ENCODE data around the gene CFAP47.
"Not testable (repeated sequence)": the region's sequence is repeated elsewhere in the genome, so short reads cannot be mapped to it uniquely, and the experiment has no call there.

Gene CFAP47

GRCh38 chrX:36234840-36235528, 315.4 kb downstream of the CFAP47 start:
- not testable (repeated sequence) for DNase-seq

GRCh38 chrX:36241397-36241796, 321.9 kb downstream of the CFAP47 start:
- DNase-seq = no peak

- no peak for DNase-seq
Measured at GRCh38 chrX:36266155-36266554, 346.6 kb downstream of the CFAP47 start.

GRCh38 chrX:36310136-36310535, 390.6 kb downstream of the CFAP47 start:
- no peak for DNase-seq

- DNase-seq = no peak
Measured at GRCh38 chrX:36314303-36314702, 394.8 kb downstream of the CFAP47 start.

GRCh38 chrX:36334572-36334971, 415.0 kb downstream of the CFAP47 start:
- DNase-seq = no peak

- no peak for DNase-seq
Measured at GRCh38 chrX:36336751-36337150, 417.2 kb downstream of the CFAP47 start.

- no peak for DNase-seq
Measured at GRCh38 chrX:36344301-36344700, 424.8 kb downstream of the CFAP47 start.

GRCh38 chrX:36348509-36348908, 429.0 kb downstream of the CFAP47 start:
- no peak for DNase-seq

- no peak for DNase-seq
Measured at GRCh38 chrX:36357855-36358254, 438.3 kb downstream of the CFAP47 start.

- DNase-seq = no peak
Measured at GRCh38 chrX:36364262-36364661, 444.7 kb downstream of the CFAP47 start.

GRCh38 chrX:36383495-36383894, 464.0 kb downstream of the CFAP47 start:
- DNase-seq = no peak

- no peak for DNase-seq
Measured at GRCh38 chrX:36388901-36389300, 469.4 kb downstream of the CFAP47 start.

GRCh38 chrX:36401774-36402173, 482.2 kb downstream of the CFAP47 start:
- DNase-seq = no peak

GRCh38 chrX:36407836-36408235, 488.3 kb downstream of the CFAP47 start:
- no peak for DNase-seq

GRCh38 chrX:36414056-36414455, 494.5 kb downstream of the CFAP47 start:
- no peak for DNase-seq

- DNase-seq = no peak
Measured at GRCh38 chrX:36422368-36422767, 502.8 kb downstream of the CFAP47 start.

- no peak for DNase-seq
Measured at GRCh38 chrX:36431819-36432218, 512.3 kb downstream of the CFAP47 start.

- no peak for DNase-seq
Measured at GRCh38 chrX:36434522-36434921, 515.0 kb downstream of the CFAP47 start.
